A549 (cell line): ENCODE measurements around the gene PAXIP1. TPM values are rescaled to one million over a fixed set of nuclear protein-coding genes. Genes with fewer than 3 reads are reported as not detected.

Source experiments
- ATAC-seq, 2 experiments: fragments of 200-7000 bp in 1 of 2; fragments of >200 bp in 1 of 2; cut with Nextera tagmentation in 1 of 2; cut with Tn5 transposase in 1 of 2; 3 replicates each; pipeline versions ENCODE4 v1.8.0 to v1.9.1; 2018 to 2020; ENCODE audit warnings: mild to moderate bottlenecking in 1 of 2, moderate library complexity in 1 of 2
- CTCF ChIA-PET: fragments of 300-600 bp; sonication (Branson Sonifier 250); formaldehyde crosslinking; extraction: SDS; loops from one replicate; lab custom pipeline; 2021; ENCODE audit warnings: antibody characterized with exemption, inconsistent platforms; lab: Yijun Ruan, JAX
- POLR2A ChIA-PET: fragments of 350-600 bp; formaldehyde crosslinking; extraction: SDS; loops from one replicate; lab custom pipeline; 2021; ENCODE audit warnings: antibody characterized with exemption, inconsistent platforms; lab: Yijun Ruan, JAX
- DNase-seq, 2 experiments: peaks; one replicate each; pipeline versions ENCODE4 v3.0.0 to v3.0.0-alpha.2; 2011 to 2016; ENCODE audit warnings: low read depth in 1 of 2, low spot score in 1 of 2
- FAIRE-seq: peaks from 2 replicates; lab custom pipeline; 2011; peaks lifted over from hg19 to GRCh38; lab: Jason Lieb, UNC
- H3K27ac ChIP-seq, 2 experiments: fragments of >200 bp; sonication (Bioruptor Twin); formaldehyde crosslinking; 3 replicates each; pipeline ENCODE4 v1.5.1; 2016 to 2017
- H3K4me1 ChIP-seq: fragments of >200 bp; sonication (Bioruptor Twin); formaldehyde crosslinking; 3 replicates; pipeline ENCODE4 v1.6.1; 2016
- H3K4me2 ChIP-seq: fragments of >200 bp; sonication (Bioruptor Twin); formaldehyde crosslinking; 3 replicates; pipeline ENCODE4 v1.6.1; 2016
- H3K4me3 ChIP-seq: fragments of >200 bp; sonication (Bioruptor Twin); formaldehyde crosslinking; 3 replicates; pipeline ENCODE4 v1.5.1; 2016
- H3K9me3 ChIP-seq: fragments of >200 bp; sonication (Bioruptor Twin); formaldehyde crosslinking; 3 replicates; pipeline ENCODE4 v1.6.1; 2016
- BCL3 ChIP-seq: fragments of >200 bp; sonication (Bioruptor Twin); formaldehyde crosslinking; IDR thresholded peaks from 3 replicates; pipeline ENCODE4 v1.6.1; 2016
- CBX2 ChIP-seq: fragments of 200-600 bp; sonication (generic); IDR thresholded peaks from 2 replicates; pipeline ENCODE4 v1.6.1; 2016; ENCODE audit warnings: low read depth, mild to moderate bottlenecking, borderline replicate concordance
- CBX8 ChIP-seq: fragments of 200-600 bp; sonication (generic); IDR thresholded peaks from 2 replicates; pipeline ENCODE4 v1.6.1; 2016
- EHF ChIP-seq: fragments of 250-450 bp; sonication (Bioruptor Pico); IDR thresholded peaks from 2 replicates; pipeline ENCODE4 v1.5.0; 2020; ENCODE audit warnings: mild to moderate bottlenecking
- FOSB ChIP-seq: fragments of 250-450 bp; sonication (Bioruptor Pico); IDR thresholded peaks from 2 replicates; pipeline ENCODE4 v1.5.0; 2020; ENCODE audit warnings: mild to moderate bottlenecking, moderate library complexity
- FOXS1 ChIP-seq: fragments of 250-450 bp; sonication (Bioruptor Pico); IDR thresholded peaks from 2 replicates; pipeline ENCODE4 v1.5.0; 2020; ENCODE audit warnings: mild to moderate bottlenecking, moderate library complexity
- HEYL ChIP-seq: fragments of 250-450 bp; sonication (Bioruptor Pico); IDR thresholded peaks from 2 replicates; pipeline ENCODE4 v1.8.0; 2021; ENCODE audit warnings: mild to moderate bottlenecking, moderate library complexity
- HMGXB4 ChIP-seq: fragments of 250-450 bp; sonication (Bioruptor Pico); IDR thresholded peaks from 2 replicates; pipeline ENCODE4 v1.5.0; 2021; ENCODE audit warnings: mild to moderate bottlenecking, moderate library complexity, borderline replicate concordance
- HOXA7 ChIP-seq: fragments of 250-450 bp; sonication (Bioruptor Pico); IDR thresholded peaks from 2 replicates; pipeline ENCODE4 v1.5.0; 2020; ENCODE audit warnings: mild to moderate bottlenecking, moderate library complexity
- HOXB13 ChIP-seq: fragments of 250-450 bp; sonication (Bioruptor Pico); IDR thresholded peaks from 2 replicates; pipeline ENCODE4 v1.5.0; 2020; ENCODE audit warnings: low read depth, mild to moderate bottlenecking, moderate library complexity
- JUNB ChIP-seq: fragments of >200 bp; sonication (Bioruptor Twin); formaldehyde crosslinking; IDR thresholded peaks from 2 replicates; pipeline ENCODE4 v1.6.1; 2016
- KDM5A ChIP-seq: fragments of 200-600 bp; sonication (generic); IDR thresholded peaks from 2 replicates; pipeline ENCODE4 v1.6.1; 2016; ENCODE audit warnings: antibody characterized with exemption, mild to moderate bottlenecking
- MAFK ChIP-seq: fragments of 450-650 bp; IDR thresholded peaks from 2 replicates; pipeline ENCODE4 v1.6.1; 2014; ENCODE audit not compliant: partially characterized antibody
- MAX ChIP-seq: IDR thresholded peaks from 2 replicates; pipeline ENCODE4 v1.6.1; 2012
- MYC ChIP-seq: IDR thresholded peaks from 2 replicates; pipeline ENCODE4 v1.6.1; 2012; ENCODE audit warnings: mild to moderate bottlenecking, inconsistent platforms, low read length, improper control_type of control experiment, borderline replicate concordance
- NPAS2 ChIP-seq: fragments of 250-450 bp; sonication (Bioruptor Pico); IDR thresholded peaks from 2 replicates; pipeline ENCODE4 v1.8.0; 2022; ENCODE audit warnings: mild to moderate bottlenecking, moderate library complexity, borderline replicate concordance
- NR3C1 ChIP-seq: fragments of >200 bp; sonication (Bioruptor Twin); formaldehyde crosslinking; IDR thresholded peaks from 3 replicates; pipeline ENCODE4 v1.6.1; 2017
- PHF8 ChIP-seq: fragments of 200-600 bp; sonication (generic); IDR thresholded peaks from 2 replicates; pipeline ENCODE4 v1.6.1; 2016; ENCODE audit warnings: low read depth, mild to moderate bottlenecking, antibody characterized with exemption, moderate library complexity, borderline replicate concordance
- POLR2A ChIP-seq: IDR thresholded peaks from 2 replicates; pipeline ENCODE4 v1.6.1; 2012; ENCODE audit warnings: mild to moderate bottlenecking, low read length
- RAD21 ChIP-seq, 2 experiments: fragments of >200 bp in 1 of 2; sonication (Bioruptor Twin) in 1 of 2; formaldehyde crosslinking in 1 of 2; IDR thresholded peaks in 1 of 2; conservative IDR thresholded peaks in 1 of 2; 2 replicates in 1 of 2; 3 replicates in 1 of 2; pipeline ENCODE4 v1.6.1; 2012 to 2018; ENCODE audit warnings: inconsistent platforms in 1 of 2
- RARB ChIP-seq: fragments of 250-450 bp; sonication (Bioruptor Pico); IDR thresholded peaks from 2 replicates; pipeline ENCODE4 v1.8.0; 2021; ENCODE audit warnings: mild to moderate bottlenecking, moderate library complexity
- REST ChIP-seq: fragments of 200-600 bp; sonication (generic); IDR thresholded peaks from 2 replicates; pipeline ENCODE4 v1.6.1; 2016; ENCODE audit warnings: antibody characterized with exemption, mild to moderate bottlenecking, moderate library complexity
- SREBF2 ChIP-seq: fragments of 450-650 bp; IDR thresholded peaks from 2 replicates; pipeline ENCODE4 v1.6.1; 2014; ENCODE audit warnings: mild to moderate bottlenecking, moderate library complexity
- TFCP2L1 ChIP-seq: fragments of 250-450 bp; sonication (Bioruptor Pico); IDR thresholded peaks from 2 replicates; pipeline ENCODE4 v1.5.0; 2021; ENCODE audit warnings: mild to moderate bottlenecking
- ZC3H11A ChIP-seq: fragments of 450-650 bp; IDR thresholded peaks from 2 replicates; pipeline ENCODE4 v1.6.1; 2014; ENCODE audit warnings: antibody characterized with exemption, mild to moderate bottlenecking
- ZSCAN20 ChIP-seq: fragments of 250-450 bp; sonication (Bioruptor Pico); IDR thresholded peaks from 2 replicates; pipeline ENCODE4 v1.8.0; 2022; ENCODE audit warnings: mild to moderate bottlenecking, moderate library complexity
- WGBS: methylation state at CpG from one replicate; pipeline ENCODE4 v1.1.6; 2017; ENCODE audit errors: missing lambda C conversion rate; 5-methylcytosine and 5-hydroxymethylcytosine counted together
- polyA plus RNA-seq, 4 experiments: library from polyadenylated mRNA; depleted of rRNA in 3 of 4; stranded (reverse); fragments of >200 nt; fragmentation: RNase III in 1 of 4; extraction: RNeasy Plus Mini Kit Qiagen cat#74134 plus additional on column Dnase treatment in 1 of 4; gene quantifications; 2 replicates in 3 of 4; 3 replicates in 1 of 4; pipeline ENCODE4 v1.2.3, GENCODE V29; 2011 to 2017

Gene PAXIP1
- polyA plus RNA-seq, 2 of the 4 experiments (the other 2 are of a cell fraction), result 15.3 to 15.7 TPM

- TF ChIP-seq MYC, result no peak
- TF ChIP-seq, all 56 proteins: peak for 0
These were observed 7.9 kb downstream of the PAXIP1 start (continued) for GRCh38 chr7:154994996-154995395.

- FAIRE-seq, result no peak
- no peak overlapping the region for H3K27ac ChIP-seq
- no peak overlapping the region for H3K4me2 ChIP-seq
- POLR2A ChIA-PET, result no interaction called here
- H3K4me3 ChIP-seq, result no peak overlapping the region
- no peaks in the 10 kb centered on the region for H3K9me3 ChIP-seq
- ATAC-seq, result no peak
- WGBS, result 79% methylated on average over 3 of the region's 3 CpGs
- no peak for TF ChIP-seq CBX2
- TF ChIP-seq FOSB (CRISPR knock-in tag), result no peak
- no peak for TF ChIP-seq TFCP2L1
- no peak for TF ChIP-seq JUNB
- no peak for TF ChIP-seq REST
- no peak for TF ChIP-seq BCL3
- TF ChIP-seq MAFK, result no peak
- no peak for TF ChIP-seq RARB (CRISPR knock-in tag)
- no peak for TF ChIP-seq ZSCAN20
- TF ChIP-seq HOXA7 (CRISPR knock-in tag), result no peak
- no peak for DNase-seq
- CTCF ChIA-PET, result interaction anchor here (1.3 kb wide), 1 partner anchor 17 kb away, joined by 3 read pairs; no protein-coding TSS in a partner anchor
- no peaks in the 10 kb centered on the region for H3K4me1 ChIP-seq
These were observed 11.9 kb downstream of the PAXIP1 start for GRCh38 chr7:154990964-154991540.

GRCh38 chr7:154987571-154987970 is 15.4 kb downstream of the PAXIP1 start:
- POLR2A ChIA-PET, result no interaction called here
- no peaks in the 10 kb centered on the region for H3K9me3 ChIP-seq
- H3K4me1 ChIP-seq, result no peaks in the 10 kb centered on the region
- no peak for DNase-seq
- TF ChIP-seq FOXS1, result no peak
- no peak for TF ChIP-seq CBX8
- no peak for TF ChIP-seq ZC3H11A
- no peak for TF ChIP-seq RARB (CRISPR knock-in tag)
- TF ChIP-seq EHF, result no peak
- no peak for TF ChIP-seq MAX
- TF ChIP-seq HEYL (CRISPR knock-in tag), result no peak
- no peak for TF ChIP-seq RAD21 (conservative IDR thresholded peaks at IDR 0.05 in 1 of 2, IDR thresholded peaks at IDR 0.05 in 1 of 2)
- no peak for TF ChIP-seq POLR2A
- no peak for TF ChIP-seq PHF8
- TF ChIP-seq TFCP2L1, result no peak
- TF ChIP-seq KDM5A, result no peak
- TF ChIP-seq SREBF2, result no peak
- TF ChIP-seq HOXA7 (CRISPR knock-in tag), result no peak
- no peak for TF ChIP-seq HOXB13 (CRISPR knock-in tag)
- TF ChIP-seq NPAS2 (CRISPR knock-in tag), result no peak
- TF ChIP-seq HMGXB4 (CRISPR knock-in tag), result no peak
- TF ChIP-seq NR3C1, result no peak
- TF ChIP-seq CBX2, result no peak
- TF ChIP-seq, all 56 proteins: peak for 0
- Histone ChIP-seq H3K4me2 (no peak overlapping the region), H3K27ac (no peak overlapping the region), H3K4me3 (no peak overlapping the region)
- FAIRE-seq, result no peak
- CTCF ChIA-PET, result no interaction called here
- ATAC-seq, result no peak; a peak in 1 of 6 replicates
- WGBS, result 69% methylated on average over 3 of the region's 3 CpGs
